Astrocyte (in vitro differentiated cells and primary cell): ENCODE measurements around the gene ENTPD8. TPM values are rescaled to one million over a fixed set of nuclear protein-coding genes. Genes with fewer than 3 reads are reported as not detected.

ENCODE experiments used
- DNase-seq: peaks from one replicate; pipeline ENCODE4 v3.0.0-alpha.2; 2010; ENCODE audit warnings: low read depth
- FAIRE-seq: peaks from 2 replicates; lab custom pipeline; 2011; peaks lifted over from hg19 to GRCh38; lab: Jason Lieb, UNC
- H2AFZ ChIP-seq: 2 replicates; pipeline ENCODE4 v1.6.0; 2012; ENCODE audit warnings: low read depth, low read length, inconsistent platforms
- H3K27ac ChIP-seq: 2 replicates; pipeline ENCODE4 v1.5.1; 2011; ENCODE audit warnings: low read depth, low read length, inconsistent platforms
- H3K27me3 ChIP-seq: 2 replicates; pipeline ENCODE4 v1.6.0; 2011; ENCODE audit warnings: low read length, inconsistent platforms; ENCODE audit not compliant: insufficient read depth
- H3K36me3 ChIP-seq: 2 replicates; pipeline ENCODE4 v1.5.1; 2011; ENCODE audit warnings: low read length, inconsistent platforms; ENCODE audit not compliant: insufficient read depth
- H3K4me1 ChIP-seq: 2 replicates; pipeline ENCODE4 v1.5.1; 2011; ENCODE audit warnings: low read length, inconsistent platforms; ENCODE audit not compliant: insufficient read depth
- H3K4me2 ChIP-seq: 2 replicates; pipeline ENCODE4 v1.6.0; 2012; ENCODE audit warnings: low read length, inconsistent platforms
- H3K4me3 ChIP-seq: 2 replicates; pipeline ENCODE4 v1.5.1; 2011; ENCODE audit warnings: low read depth, mild to moderate bottlenecking, low read length, inconsistent platforms; ENCODE audit not compliant: insufficient read depth
- H3K79me2 ChIP-seq: 2 replicates; pipeline ENCODE4 v1.6.0; 2012; ENCODE audit warnings: mild to moderate bottlenecking, low read length, inconsistent platforms; ENCODE audit not compliant: insufficient read depth
- H3K9ac ChIP-seq: 2 replicates; pipeline ENCODE4 v1.6.0; 2012; ENCODE audit warnings: mild to moderate bottlenecking, low read length, inconsistent platforms
- H3K9me3 ChIP-seq: 2 replicates; pipeline ENCODE4 v1.5.1; 2012; ENCODE audit warnings: low read depth, mild to moderate bottlenecking, low read length, inconsistent platforms; ENCODE audit not compliant: insufficient read depth
- H4K20me1 ChIP-seq: 2 replicates; pipeline ENCODE4 v1.6.0; 2012; ENCODE audit warnings: low read length, inconsistent platforms; ENCODE audit not compliant: insufficient read depth
- H3K27ac Mint-ChIP-seq: one replicate; pipeline ENCODE4 v1.8.0; 2021; ENCODE audit warnings: mild to moderate bottlenecking, mixed read lengths; ENCODE audit not compliant: unreplicated experiment
- H3K27me3 Mint-ChIP-seq: one replicate; pipeline ENCODE4 v1.8.0; 2021; ENCODE audit warnings: low read depth, mixed read lengths; ENCODE audit not compliant: unreplicated experiment
- H3K36me3 Mint-ChIP-seq: one replicate; pipeline ENCODE4 v1.8.0; 2021; ENCODE audit warnings: low read depth, mixed read lengths; ENCODE audit not compliant: unreplicated experiment
- H3K4me1 Mint-ChIP-seq: one replicate; pipeline ENCODE4 v1.8.0; 2021; ENCODE audit warnings: low read depth, mixed read lengths; ENCODE audit not compliant: unreplicated experiment
- H3K4me3 Mint-ChIP-seq: one replicate; pipeline ENCODE4 v1.8.0; 2021; ENCODE audit warnings: mild to moderate bottlenecking, moderate library complexity, mixed read lengths; ENCODE audit not compliant: unreplicated experiment
- H3K9me3 Mint-ChIP-seq: one replicate; pipeline ENCODE4 v1.8.0; 2021; ENCODE audit warnings: mild to moderate bottlenecking, mixed read lengths; ENCODE audit not compliant: unreplicated experiment
- EZH2 ChIP-seq: IDR thresholded peaks from 2 replicates; pipeline ENCODE4 v1.6.1; 2012; ENCODE audit warnings: mild to moderate bottlenecking, low read length, inconsistent platforms; ENCODE audit not compliant: insufficient read depth
- total RNA-seq: library from RNA; stranded (reverse); gene quantifications from 2 replicates; pipeline ENCODE4 v1.2.1, GENCODE V29; 2021
- TF ChIP-seq, protein P1 (sequence below): IDR thresholded peaks from 2 replicates; pipeline ENCODE4 v1.5.1; 2011; ENCODE audit warnings: low read depth, mild to moderate bottlenecking, inconsistent platforms, low read length, moderate library complexity; ENCODE audit not compliant: insufficient read depth

The ENTPD8 gene
- total RNA-seq, 1 donor from 2014 or later = 0.11 TPM

DNA sequence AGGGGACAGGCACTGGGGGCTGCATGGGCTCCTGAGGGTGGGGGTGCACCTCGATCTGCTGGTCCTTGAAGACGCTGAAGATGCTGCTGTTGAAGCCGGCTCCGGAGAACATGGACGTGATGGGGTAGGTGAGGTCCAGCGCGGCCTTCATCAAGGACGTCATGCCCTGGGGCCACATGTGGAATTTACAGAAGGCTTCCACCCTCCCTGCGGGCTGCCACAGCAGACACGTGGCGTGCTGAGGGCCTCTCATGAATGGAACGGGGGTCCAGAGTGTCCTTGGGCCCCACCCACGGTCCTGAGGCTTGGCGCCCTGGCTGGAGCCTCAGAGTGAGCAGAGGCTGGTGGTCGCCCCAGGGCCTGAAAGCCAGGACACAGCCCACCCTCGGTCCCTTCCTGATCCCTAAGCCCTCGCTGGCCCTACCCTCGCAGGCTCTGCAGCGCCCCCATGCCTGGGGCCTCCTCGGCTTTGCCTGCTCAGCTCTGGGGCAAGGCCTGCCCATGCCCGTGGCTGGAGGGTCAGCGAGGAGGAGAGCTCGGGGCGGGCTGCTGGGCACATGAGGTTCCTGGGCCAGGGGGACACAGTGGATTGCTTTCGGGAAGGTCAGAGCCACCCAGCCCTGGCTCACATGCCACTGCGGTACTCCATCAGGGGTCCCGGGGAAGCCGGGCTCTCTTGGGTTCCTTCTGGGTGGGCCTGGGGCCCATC lies 23.3 kb upstream of the ENTPD8 start:
- DNase-seq (no peak), FAIRE-seq (no peak)
- H3K4me1 Mint-ChIP-seq = no peaks in the 10 kb centered on the region
- H3K36me3 ChIP-seq = no peaks in the 10 kb centered on the region
- peaks cover 3% of the 10 kb centered on the region for H3K27me3 ChIP-seq
- no peak overlapping the region for H3K9ac ChIP-seq
- peaks cover 3% of the 10 kb centered on the region for H3K36me3 Mint-ChIP-seq
- no peaks in the 10 kb centered on the region for H3K9me3 Mint-ChIP-seq
- H3K27ac Mint-ChIP-seq = no peak overlapping the region
- no peaks in the 10 kb centered on the region for H4K20me1 ChIP-seq
- no peak overlapping the region for H3K4me3 Mint-ChIP-seq
- TF ChIP-seq, protein P1, sequence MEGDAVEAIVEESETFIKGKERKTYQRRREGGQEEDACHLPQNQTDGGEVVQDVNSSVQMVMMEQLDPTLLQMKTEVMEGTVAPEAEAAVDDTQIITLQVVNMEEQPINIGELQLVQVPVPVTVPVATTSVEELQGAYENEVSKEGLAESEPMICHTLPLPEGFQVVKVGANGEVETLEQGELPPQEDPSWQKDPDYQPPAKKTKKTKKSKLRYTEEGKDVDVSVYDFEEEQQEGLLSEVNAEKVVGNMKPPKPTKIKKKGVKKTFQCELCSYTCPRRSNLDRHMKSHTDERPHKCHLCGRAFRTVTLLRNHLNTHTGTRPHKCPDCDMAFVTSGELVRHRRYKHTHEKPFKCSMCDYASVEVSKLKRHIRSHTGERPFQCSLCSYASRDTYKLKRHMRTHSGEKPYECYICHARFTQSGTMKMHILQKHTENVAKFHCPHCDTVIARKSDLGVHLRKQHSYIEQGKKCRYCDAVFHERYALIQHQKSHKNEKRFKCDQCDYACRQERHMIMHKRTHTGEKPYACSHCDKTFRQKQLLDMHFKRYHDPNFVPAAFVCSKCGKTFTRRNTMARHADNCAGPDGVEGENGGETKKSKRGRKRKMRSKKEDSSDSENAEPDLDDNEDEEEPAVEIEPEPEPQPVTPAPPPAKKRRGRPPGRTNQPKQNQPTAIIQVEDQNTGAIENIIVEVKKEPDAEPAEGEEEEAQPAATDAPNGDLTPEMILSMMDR = no peak
- TF ChIP-seq EZH2 = no peak
- no peak overlapping the region for H3K27ac ChIP-seq
- no peak overlapping the region for H3K4me2 ChIP-seq
- no peak overlapping the region for H3K4me3 ChIP-seq
- no peak overlapping the region for H2AFZ ChIP-seq
- H3K9me3 ChIP-seq = no peaks in the 10 kb centered on the region
- H3K27me3 Mint-ChIP-seq = peaks cover 8% of the 10 kb centered on the region
- H3K4me1 ChIP-seq = peaks cover 3% of the 10 kb centered on the region
- H3K79me2 ChIP-seq = no peaks in the 10 kb centered on the region

DNA sequence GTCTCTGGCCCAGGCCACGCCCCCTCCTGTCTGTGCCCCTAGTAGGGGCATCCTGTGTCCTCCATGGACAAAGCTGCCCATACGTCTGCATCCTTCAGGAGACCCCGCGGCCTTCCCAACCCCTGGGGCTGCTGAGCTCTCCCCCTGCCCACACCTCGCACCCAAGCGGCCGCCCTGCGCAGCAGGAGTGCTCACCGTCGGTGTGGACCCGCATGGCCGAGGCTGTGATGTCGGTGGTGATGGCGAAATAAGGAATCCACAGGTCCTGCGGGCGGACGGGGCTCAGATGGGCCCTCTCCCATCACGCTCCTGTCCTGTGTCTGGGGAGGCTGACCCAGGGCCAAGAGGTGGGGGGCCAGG lies 22.8 kb upstream of the ENTPD8 start:
- Histone ChIP-seq H4K20me1 (no peaks in the 10 kb centered on the region), H3K9me3 (no peaks in the 10 kb centered on the region), H3K4me1 (peaks cover 5% of the 10 kb centered on the region), H3K4me2 (no peak overlapping the region), H3K27me3 (peaks cover 1% of the 10 kb centered on the region), H3K79me2 (no peaks in the 10 kb centered on the region), H3K9ac (no peak overlapping the region), H3K4me3 (no peak overlapping the region), H3K36me3 (no peaks in the 10 kb centered on the region), H2AFZ (no peak overlapping the region), H3K27ac (no peak overlapping the region)
- FAIRE-seq (no peak), DNase-seq (no peak)
- H3K4me3 Mint-ChIP-seq = no peak overlapping the region
- peaks cover 8% of the 10 kb centered on the region for H3K27me3 Mint-ChIP-seq
- no peaks in the 10 kb centered on the region for H3K4me1 Mint-ChIP-seq
- H3K36me3 Mint-ChIP-seq = peaks cover 3% of the 10 kb centered on the region
- no peak for TF ChIP-seq EZH2
- TF ChIP-seq, protein P1 = no peak
- H3K27ac Mint-ChIP-seq = no peak overlapping the region
- no peaks in the 10 kb centered on the region for H3K9me3 Mint-ChIP-seq
